ENCODE results near the gene RALGDS. TPM values are rescaled to one million over a fixed set of nuclear protein-coding genes. Genes with fewer than 3 reads are reported as not detected.

RALGDS gene
- total and polyA plus RNA-seq, 9 of the 15 experiments (the other 6 are each of a cell fraction or from before 2014, with no cell fraction given), result 0.75 to 43.3 (median 27.1) TPM

DNA sequence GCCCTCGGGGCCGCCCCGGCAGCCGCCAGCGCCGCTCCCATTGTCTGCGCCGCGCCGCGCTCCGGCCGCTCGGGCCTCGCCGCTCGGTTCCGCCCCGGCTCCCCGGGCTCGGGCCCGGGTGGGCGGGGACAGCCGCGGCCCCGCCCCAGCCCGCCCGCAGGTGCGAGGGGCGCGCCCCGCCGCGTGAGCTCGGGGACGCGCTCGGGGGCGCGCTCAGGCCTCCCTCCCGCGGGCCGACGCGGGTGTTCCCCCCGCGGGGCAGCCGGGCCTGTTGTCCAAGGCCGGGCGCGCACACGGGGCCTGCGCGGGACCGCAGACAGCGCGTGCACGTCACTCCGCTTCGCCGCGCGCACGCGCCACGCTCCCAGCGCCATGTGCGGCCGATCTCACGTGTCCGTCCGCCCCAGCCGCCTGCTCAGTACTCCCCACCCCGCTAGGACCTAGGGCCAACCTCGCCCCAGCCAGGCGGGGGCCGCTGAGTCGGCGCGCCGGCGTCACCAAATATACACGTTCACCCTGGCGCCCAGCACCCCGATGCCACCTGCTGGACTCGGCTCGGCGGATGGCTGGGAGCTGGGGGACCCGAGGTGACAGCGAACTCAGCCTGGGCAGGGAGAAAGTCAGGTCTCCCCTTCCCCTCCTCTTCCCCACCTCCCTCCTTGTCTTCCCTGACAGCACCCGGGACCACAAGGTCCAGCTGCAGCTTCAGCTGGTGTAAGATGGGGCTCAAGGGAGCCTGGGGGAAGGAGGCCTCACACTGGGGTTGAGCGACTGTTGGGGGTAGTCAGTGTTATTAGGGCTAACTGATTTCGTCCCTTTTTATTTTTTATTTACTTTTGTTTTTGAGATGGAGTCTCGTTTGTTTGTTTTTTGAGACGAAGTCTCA lies 28.3 kb upstream of the RALGDS start (continued):
- peak; percentile 47; the same call in 1 of the 2 replicates for TF ChIP-seq PKNOX1 (IDR thresholded peaks at IDR 0.05)
- no peak for TF ChIP-seq KDM1A (IDR thresholded peaks at IDR 0.05)
- TF ChIP-seq, protein P1, sequence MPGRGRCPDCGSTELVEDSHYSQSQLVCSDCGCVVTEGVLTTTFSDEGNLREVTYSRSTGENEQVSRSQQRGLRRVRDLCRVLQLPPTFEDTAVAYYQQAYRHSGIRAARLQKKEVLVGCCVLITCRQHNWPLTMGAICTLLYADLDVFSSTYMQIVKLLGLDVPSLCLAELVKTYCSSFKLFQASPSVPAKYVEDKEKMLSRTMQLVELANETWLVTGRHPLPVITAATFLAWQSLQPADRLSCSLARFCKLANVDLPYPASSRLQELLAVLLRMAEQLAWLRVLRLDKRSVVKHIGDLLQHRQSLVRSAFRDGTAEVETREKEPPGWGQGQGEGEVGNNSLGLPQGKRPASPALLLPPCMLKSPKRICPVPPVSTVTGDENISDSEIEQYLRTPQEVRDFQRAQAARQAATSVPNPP (IDR thresholded peaks at IDR 0.05; ENCODE audit: borderline replicate concordance, insufficient read depth, insufficient read length), result no peak
- peak; percentile 86 for TF ChIP-seq HNRNPL (IDR thresholded peaks at IDR 0.05; ENCODE audit: low read depth, low read length)
- TF ChIP-seq DMBX1 (CRISPR knock-in tag; IDR thresholded peaks at IDR 0.05; ENCODE audit: borderline replicate concordance), result peak; percentile 97
- TF ChIP-seq CAMTA2 (CRISPR knock-in tag; conservative IDR thresholded peaks at IDR 0.05), result peak; percentile 88; the same call in 1 of the 2 replicates
- no peak for TF ChIP-seq PRMT5 (CRISPR knock-in tag; IDR thresholded peaks at IDR 0.05)
- peak; percentile 81; the same call in 1 of the 2 replicates for TF ChIP-seq KLF13 (tag; IDR thresholded peaks at IDR 0.05; ENCODE audit: borderline replicate concordance, low read depth)
- peak; percentile 100 for TF ChIP-seq MYC (IDR thresholded peaks at IDR 0.05; ENCODE audit: low read depth, low read length)
- peak; percentile 84; the same call in 1 of the 2 replicates for TF ChIP-seq MYC (CRISPR knock-in tag; IDR thresholded peaks at IDR 0.05; ENCODE audit: borderline replicate concordance, low read depth)
- no peak; the same call in 1 of the 2 replicates for TF ChIP-seq E4F1 (CRISPR knock-in tag; IDR thresholded peaks at IDR 0.05; ENCODE audit: borderline replicate concordance)
- peak; percentile 85 for TF ChIP-seq SAP30 (IDR thresholded peaks at IDR 0.05; ENCODE audit: borderline replicate concordance, insufficient read depth, low read depth, low read length, poor library complexity, severe bottlenecking)
- peak; percentile 47 for TF ChIP-seq KDM5B (IDR thresholded peaks at IDR 0.05; ENCODE audit: insufficient replicate concordance, low read depth, low read length)
- peak; percentile 94 for TF ChIP-seq E2F3 (CRISPR knock-in tag; IDR thresholded peaks at IDR 0.05)
- TF ChIP-seq, protein P2, sequence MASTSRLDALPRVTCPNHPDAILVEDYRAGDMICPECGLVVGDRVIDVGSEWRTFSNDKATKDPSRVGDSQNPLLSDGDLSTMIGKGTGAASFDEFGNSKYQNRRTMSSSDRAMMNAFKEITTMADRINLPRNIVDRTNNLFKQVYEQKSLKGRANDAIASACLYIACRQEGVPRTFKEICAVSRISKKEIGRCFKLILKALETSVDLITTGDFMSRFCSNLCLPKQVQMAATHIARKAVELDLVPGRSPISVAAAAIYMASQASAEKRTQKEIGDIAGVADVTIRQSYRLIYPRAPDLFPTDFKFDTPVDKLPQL (IDR thresholded peaks at IDR 0.05; ENCODE audit: extremely low read depth, insufficient read length), result no peak
- TF ChIP-seq DACH1 (IDR thresholded peaks at IDR 0.05; ENCODE audit: partially characterized antibody), result peak; percentile 6
- TF ChIP-seq RBM39 (optimal IDR thresholded peaks at IDR 0.05; ENCODE audit: low read depth, low read length), result peak; percentile 76
- peak in 1 of 2 experiments; percentile 92; a peak in 2 of 4 replicates for TF ChIP-seq HDAC1 (IDR thresholded peaks at IDR 0.05)
- TF ChIP-seq RFX7 (CRISPR knock-in tag; IDR thresholded peaks at IDR 0.05), result no peak
- TF ChIP-seq ZNF124 (CRISPR knock-in tag; IDR thresholded peaks at IDR 0.05), result 0 out of 2 replicates have a peak, but pooled peaks have one; percentile 39
